Activated CD4-positive, alpha-beta T cell treated with anti-CD3 and anti-CD28 coated beads, Interleukin-2, amount 10 ng/mL, durations not matched to agents 24 days and 14 days (primary cell): ENCODE results near the gene ADNP. TPM values are rescaled to one million over a fixed set of nuclear protein-coding genes. Genes with fewer than 3 reads are reported as not detected.
"Not testable (repeated sequence)": the region's sequence is repeated elsewhere in the genome, so short reads cannot be mapped to it uniquely, and the experiment has no call there.

Source experiments
- DNase-seq: peaks from one replicate; pipeline ENCODE4 v3.0.0; 2022
- H3K27ac Mint-ChIP-seq: one replicate; pipeline ENCODE4 v1.8.0; 2022; ENCODE audit warnings: mild to moderate bottlenecking, mixed read lengths
- H3K27me3 Mint-ChIP-seq: one replicate; pipeline ENCODE4 v1.8.0; 2022; ENCODE audit warnings: mixed read lengths
- H3K36me3 Mint-ChIP-seq: one replicate; pipeline ENCODE4 v1.8.0; 2022; ENCODE audit warnings: low read depth, mild to moderate bottlenecking, mixed read lengths
- H3K4me1 Mint-ChIP-seq: one replicate; pipeline ENCODE4 v1.8.0; 2021; ENCODE audit warnings: mixed read lengths
- H3K4me3 Mint-ChIP-seq: one replicate; pipeline ENCODE4 v1.8.0; 2022; ENCODE audit warnings: mild to moderate bottlenecking, moderate library complexity, mixed read lengths
- H3K9me3 Mint-ChIP-seq: one replicate; pipeline ENCODE4 v1.8.0; 2021; ENCODE audit warnings: mixed read lengths
- intact Hi-C: fragments of 100-400 bp; cut with micrococcal nuclease; formaldehyde crosslinking; loops from one replicate; pipeline ENCODE4 v1.15.1; 2023
- total RNA-seq: library from RNA; stranded (reverse); gene quantifications from 2 replicates; pipeline ENCODE4 v1.2.3, GENCODE V29; 2022

The ADNP gene
- total RNA-seq, 1 donor from 2014 or later = 72.9 TPM

- DNase-seq, H3K36me3 Mint-ChIP-seq, H3K9me3 Mint-ChIP-seq, H3K4me1 Mint-ChIP-seq, intact Hi-C loops, H3K27ac Mint-ChIP-seq, H3K27me3 Mint-ChIP-seq, H3K4me3 Mint-ChIP-seq: not testable (repeated sequence)
Observed at GRCh38 chr20:50881759-50882424, 49.3 kb downstream of the ADNP start.

GRCh38 chr20:50879649-50880550 lies 51.3 kb downstream of the ADNP start:
- no peak for DNase-seq
- no peaks in the 10 kb centered on the region for H3K4me1 Mint-ChIP-seq
- no peak overlapping the region for H3K4me3 Mint-ChIP-seq
- H3K9me3 Mint-ChIP-seq = no peaks in the 10 kb centered on the region
- no peaks in the 10 kb centered on the region for H3K27me3 Mint-ChIP-seq
- peaks cover 4% of the 10 kb centered on the region for H3K36me3 Mint-ChIP-seq
- intact Hi-C loops = no loop called here
- H3K27ac Mint-ChIP-seq = no peak overlapping the region

- Mint-ChIP-seq H3K4me3 (no peak overlapping the region), H3K9me3 (no peaks in the 10 kb centered on the region), H3K36me3 (peaks cover 4% of the 10 kb centered on the region), H3K4me1 (no peaks in the 10 kb centered on the region), H3K27ac (no peak overlapping the region), H3K27me3 (no peaks in the 10 kb centered on the region)
- intact Hi-C loops = no loop called here
- no peak for DNase-seq
Observed at GRCh38 chr20:50877232-50877743, 53.9 kb downstream of the ADNP start.

GRCh38 chr20:50876816-50877215 lies 54.4 kb downstream of the ADNP start:
- Mint-ChIP-seq H3K27ac (no peak overlapping the region), H3K36me3 (peaks cover 4% of the 10 kb centered on the region), H3K4me3 (no peak overlapping the region), H3K27me3 (no peaks in the 10 kb centered on the region), H3K9me3 (no peaks in the 10 kb centered on the region), H3K4me1 (no peaks in the 10 kb centered on the region)
- intact Hi-C loops = no loop called here
- no peak for DNase-seq

- no peak for DNase-seq
- no peak overlapping the region for H3K27ac Mint-ChIP-seq
- H3K9me3 Mint-ChIP-seq = no peaks in the 10 kb centered on the region
- no peak overlapping the region for H3K4me3 Mint-ChIP-seq
- H3K4me1 Mint-ChIP-seq = no peaks in the 10 kb centered on the region
- no peaks in the 10 kb centered on the region for H3K27me3 Mint-ChIP-seq
- H3K36me3 Mint-ChIP-seq = peaks cover 4% of the 10 kb centered on the region
- intact Hi-C loops = no loop called here
Observed at GRCh38 chr20:50876063-50876685, 55.1 kb downstream of the ADNP start.

GRCh38 chr20:50874758-50875665 lies 56.2 kb downstream of the ADNP start:
- no peaks in the 10 kb centered on the region for H3K27me3 Mint-ChIP-seq
- H3K36me3 Mint-ChIP-seq = peaks cover 4% of the 10 kb centered on the region
- H3K27ac Mint-ChIP-seq = no peak overlapping the region
- intact Hi-C loops = no loop called here
- no peak overlapping the region for H3K4me3 Mint-ChIP-seq
- no peaks in the 10 kb centered on the region for H3K9me3 Mint-ChIP-seq
- DNase-seq = no peak
- no peaks in the 10 kb centered on the region for H3K4me1 Mint-ChIP-seq

- H3K9me3 Mint-ChIP-seq = no peaks in the 10 kb centered on the region
- no peaks in the 10 kb centered on the region for H3K4me1 Mint-ChIP-seq
- no peaks in the 10 kb centered on the region for H3K27me3 Mint-ChIP-seq
- H3K36me3 Mint-ChIP-seq = peaks cover 1% of the 10 kb centered on the region
- no peak overlapping the region for H3K27ac Mint-ChIP-seq
- no peak overlapping the region for H3K4me3 Mint-ChIP-seq
- intact Hi-C loops = no loop called here
- DNase-seq = no peak
Observed at GRCh38 chr20:50874111-50874757, 57.0 kb downstream of the ADNP start.

GRCh38 chr20:50873585-50873984 lies 57.7 kb downstream of the ADNP start:
- H3K4me1 Mint-ChIP-seq = no peaks in the 10 kb centered on the region
- no peaks in the 10 kb centered on the region for H3K9me3 Mint-ChIP-seq
- no peak for DNase-seq
- H3K36me3 Mint-ChIP-seq = peaks cover 1% of the 10 kb centered on the region
- H3K4me3 Mint-ChIP-seq = no peak overlapping the region
- intact Hi-C loops = no loop called here
- H3K27ac Mint-ChIP-seq = no peak overlapping the region
- no peaks in the 10 kb centered on the region for H3K27me3 Mint-ChIP-seq

- no peaks in the 10 kb centered on the region for H3K9me3 Mint-ChIP-seq
- intact Hi-C loops = no loop called here
- no peaks in the 10 kb centered on the region for H3K27me3 Mint-ChIP-seq
- no peak overlapping the region for H3K4me3 Mint-ChIP-seq
- H3K27ac Mint-ChIP-seq = no peak overlapping the region
- no peaks in the 10 kb centered on the region for H3K4me1 Mint-ChIP-seq
- H3K36me3 Mint-ChIP-seq = peaks cover 1% of the 10 kb centered on the region
- DNase-seq = no peak
Observed at GRCh38 chr20:50872560-50873425, 58.4 kb downstream of the ADNP start.

GRCh38 chr20:50870561-50871161 lies 60.6 kb downstream of the ADNP start:
- Mint-ChIP-seq H3K36me3 (no peaks in the 10 kb centered on the region), H3K27ac (no peak overlapping the region), H3K9me3 (no peaks in the 10 kb centered on the region), H3K4me3 (no peak overlapping the region), H3K4me1 (no peaks in the 10 kb centered on the region), H3K27me3 (no peaks in the 10 kb centered on the region)
- intact Hi-C loops = no loop called here
- DNase-seq = no peak

GRCh38 chr20:50868509-50869495 lies 62.4 kb downstream of the ADNP start:
- no peaks in the 10 kb centered on the region for H3K27me3 Mint-ChIP-seq

More at GRCh38 chr20:50868509-50869495, 62.4 kb downstream of the ADNP start:
- H3K36me3 Mint-ChIP-seq = no peaks in the 10 kb centered on the region
- no peaks in the 10 kb centered on the region for H3K9me3 Mint-ChIP-seq
- no peak for DNase-seq
- no peak overlapping the region for H3K4me3 Mint-ChIP-seq
- no peaks in the 10 kb centered on the region for H3K4me1 Mint-ChIP-seq
- intact Hi-C loops = no loop called here
- no peak overlapping the region for H3K27ac Mint-ChIP-seq
